GM20431 (cell line): Measurements from ENCODE around the gene GOLGA6B.
"Not testable (repeated sequence)": the region's sequence is repeated elsewhere in the genome, so short reads cannot be mapped to it uniquely, and the experiment has no call there.

Experiments used
- in situ Hi-C: fragments of 300-500 bp; cut with MseI, MboI; formaldehyde crosslinking; loops from one replicate; pipeline ENCODE4 v1.15.0; 2020; ENCODE audit warnings: low sequenced_read_pairs; ENCODE audit not compliant: unreplicated experiment

The GOLGA6B gene, protein sequence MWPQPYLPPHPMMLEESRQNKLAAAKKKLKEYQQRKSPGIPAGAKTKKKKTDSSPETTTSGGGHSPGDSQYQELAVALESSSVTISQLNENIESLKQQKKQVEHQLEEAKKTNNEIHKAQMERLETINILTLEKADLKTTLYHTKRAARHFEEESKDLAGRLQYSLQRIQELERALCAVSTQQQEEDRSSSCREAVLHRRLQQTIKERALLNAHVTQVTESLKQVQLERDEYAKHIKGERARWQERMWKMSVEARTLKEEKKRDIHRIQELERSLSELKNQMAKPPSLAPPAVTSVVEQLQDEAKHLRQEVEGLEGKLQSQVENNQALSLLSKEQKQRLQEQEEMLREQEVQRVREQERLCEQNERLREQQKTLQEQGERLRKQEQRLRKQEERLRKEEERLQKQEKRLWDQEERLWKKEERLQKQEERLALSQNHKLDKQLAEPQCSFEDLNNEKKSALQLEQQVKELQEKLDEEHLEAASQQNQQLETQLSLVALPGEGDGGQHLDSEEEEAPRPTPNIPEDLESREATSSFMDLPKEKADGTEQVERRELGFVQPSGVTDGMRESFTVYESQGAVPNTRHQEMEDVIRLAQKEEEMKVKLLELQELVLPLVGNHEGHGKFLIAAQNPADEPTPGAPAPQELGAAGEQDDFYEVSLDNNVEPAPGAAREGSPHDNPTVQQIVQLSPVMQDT

GRCh38 chr15:72654397-72654796 is at the start of gene GOLGA6B:
Gene GOLGA6B, plus strand, starts transcription at chr15:72654697. Its CDS starts 41 bp downstream, at chr15:72654738.
- in situ Hi-C loops: not testable (repeated sequence)

DNA sequence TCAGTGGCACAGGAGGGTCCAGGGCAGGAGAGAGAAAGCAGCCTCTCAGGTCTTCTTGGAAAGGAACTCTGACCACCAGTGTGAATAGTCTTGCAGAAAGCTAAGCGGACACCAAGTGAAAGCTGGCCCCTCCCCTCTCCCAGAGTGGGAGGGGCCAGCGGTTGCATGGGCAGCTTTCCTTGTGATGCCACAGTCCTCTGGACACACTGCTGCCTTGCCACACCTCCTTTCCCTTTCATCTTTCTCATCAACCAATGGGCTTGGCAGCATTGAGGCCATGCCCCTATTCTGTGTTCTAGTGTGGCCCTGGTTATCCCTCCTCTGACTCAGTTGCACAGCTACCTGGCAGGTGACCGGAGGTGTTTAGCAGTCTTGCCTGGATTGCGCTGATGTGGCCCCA is 49.7 kb upstream of the GOLGA6B start:
- in situ Hi-C loops: no loop called here

GRCh38 chr15:72608084-72608483 is 46.4 kb upstream of the GOLGA6B start:
- in situ Hi-C loops: not testable (repeated sequence)

DNA sequence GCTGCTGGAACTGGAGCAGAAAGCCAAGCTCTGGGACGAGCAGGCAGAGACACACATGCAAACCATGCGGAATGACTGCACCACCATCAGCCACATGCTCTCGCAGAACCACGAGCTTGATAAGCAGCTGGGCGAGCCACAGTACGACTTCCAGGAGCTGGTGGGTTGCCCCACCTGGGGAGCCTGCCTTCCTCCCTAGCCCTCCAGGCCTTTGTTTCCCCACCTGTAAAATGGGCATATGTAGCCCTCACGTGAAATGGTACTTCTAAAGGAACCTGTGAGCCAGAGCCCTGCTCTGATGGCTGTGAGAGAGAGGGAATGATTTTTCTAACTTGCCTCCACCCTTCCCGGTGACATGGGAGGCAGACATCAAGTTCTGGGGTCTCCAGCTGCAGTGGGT is 44.6 kb upstream of the GOLGA6B start:
- in situ Hi-C loops: no loop called here

- in situ Hi-C loops: not testable (repeated sequence)
Measured at GRCh38 chr15:72612324-72612723, 42.2 kb upstream of the GOLGA6B start.

DNA sequence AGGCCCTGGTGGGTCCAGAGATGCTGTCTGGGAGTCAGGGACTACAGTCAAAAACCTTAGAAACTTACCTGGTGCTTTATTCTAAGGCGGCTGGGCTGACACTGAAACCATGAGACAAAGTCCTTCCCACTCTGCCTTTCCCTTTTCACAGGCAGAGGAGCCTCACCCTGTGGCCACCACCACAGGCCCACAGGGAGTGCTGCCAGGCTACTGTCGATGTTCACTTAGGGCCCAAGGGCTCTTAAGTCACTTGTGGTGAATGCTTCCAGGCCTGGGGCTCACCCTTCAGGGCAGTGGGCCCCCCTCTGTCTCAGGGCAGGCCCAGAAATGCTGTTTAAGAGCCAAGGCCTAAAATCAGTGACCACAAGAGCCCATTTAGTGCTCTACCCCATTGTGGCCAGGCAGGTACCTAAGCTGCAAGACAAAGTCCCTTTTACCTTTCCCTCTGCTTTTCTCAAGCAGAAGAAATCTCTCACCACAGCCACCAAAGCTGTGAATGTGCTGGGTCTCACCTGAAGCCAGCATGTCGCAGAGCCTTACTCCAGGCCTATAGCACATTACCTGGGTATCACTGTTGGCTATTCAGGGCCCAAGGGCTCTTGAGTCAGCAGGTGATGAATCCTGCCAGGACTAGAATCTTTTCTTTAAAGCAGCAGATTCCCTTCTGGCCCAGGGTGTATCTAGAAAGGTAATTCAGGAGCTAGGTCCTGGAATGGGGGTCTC is 39.5 kb upstream of the GOLGA6B start:
- in situ Hi-C loops: no loop called here

- in situ Hi-C loops: not testable (repeated sequence)
Measured at GRCh38 chr15:72615533-72616233, 38.8 kb upstream of the GOLGA6B start.

DNA sequence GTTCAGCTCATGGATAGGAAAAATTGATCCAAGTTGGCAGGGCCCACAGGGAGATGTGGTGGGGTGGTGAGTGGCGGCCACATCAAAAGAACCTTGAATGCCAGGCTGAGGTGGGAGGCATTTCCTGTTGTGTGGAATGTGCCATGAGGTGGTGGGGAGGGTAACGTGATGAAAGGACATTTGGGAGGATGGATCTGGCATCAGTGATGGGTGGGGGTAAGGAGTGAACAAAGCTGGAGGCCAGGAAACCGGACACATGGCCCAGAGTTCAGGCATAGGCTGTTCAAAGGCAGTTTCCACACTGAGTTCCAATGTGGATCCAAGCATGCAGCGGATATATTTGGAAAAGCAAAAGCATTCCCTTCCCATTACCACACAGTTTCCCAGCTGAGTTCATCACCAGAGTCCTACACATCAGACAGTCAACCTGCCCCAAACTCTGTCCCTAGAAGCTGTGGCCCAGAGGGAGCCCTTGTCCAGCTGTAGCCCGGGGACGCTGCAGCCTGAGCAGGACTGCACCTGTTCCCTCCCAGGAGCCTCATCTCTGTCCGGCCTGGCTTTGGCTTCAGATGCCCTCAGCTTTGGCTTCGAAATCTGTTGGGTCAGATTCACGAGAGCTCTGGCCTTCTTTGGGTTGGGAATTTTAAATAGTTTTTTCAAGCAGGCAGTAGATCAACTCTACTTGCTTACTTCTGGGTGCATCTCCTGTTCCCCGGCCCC is 37.8 kb upstream of the GOLGA6B start:
- in situ Hi-C loops: no loop called here

GRCh38 chr15:72623854-72624253 is 30.6 kb upstream of the GOLGA6B start:
- in situ Hi-C loops: not testable (repeated sequence)

- in situ Hi-C loops: not testable (repeated sequence)
Measured at GRCh38 chr15:72626153-72626552, 28.3 kb upstream of the GOLGA6B start.

DNA sequence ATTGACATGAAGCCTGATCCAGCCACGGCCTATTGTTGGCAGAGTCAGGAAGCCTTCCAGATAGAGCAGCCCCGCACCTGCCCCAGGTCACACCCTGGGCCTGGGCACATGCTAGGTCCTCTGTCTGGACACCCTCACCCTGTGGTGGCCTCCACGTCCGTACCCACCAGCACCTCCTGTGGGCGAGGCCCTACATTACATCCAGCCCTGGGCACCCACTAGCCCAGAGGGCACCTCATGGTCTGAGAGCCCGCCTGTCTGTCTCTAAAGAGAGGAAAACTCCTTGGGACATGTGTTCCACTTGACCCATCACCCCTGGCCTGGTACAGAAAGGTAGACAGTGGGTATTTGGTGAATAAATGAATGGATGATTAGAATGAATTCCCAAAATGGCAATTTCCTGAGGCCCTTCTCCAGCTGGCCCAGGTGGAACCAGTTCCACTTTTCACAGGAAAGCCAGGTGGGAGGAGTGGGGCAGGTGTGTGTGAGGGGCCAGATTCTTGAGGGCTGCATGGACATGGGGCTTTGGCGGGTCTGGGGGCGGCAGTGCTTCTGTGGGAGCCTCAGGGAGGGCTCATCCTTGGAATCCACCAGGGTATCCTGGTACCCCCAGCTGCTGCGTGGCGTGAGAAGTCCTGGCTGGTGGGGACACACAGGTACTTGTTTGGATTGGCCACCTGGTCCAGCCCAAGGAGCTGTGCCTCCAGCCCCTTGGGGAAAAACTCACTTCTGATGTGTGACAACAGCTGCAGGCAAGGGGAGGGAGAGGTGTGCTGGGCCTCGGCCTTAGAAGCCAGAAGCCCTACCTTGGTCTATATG is 26.0 kb upstream of the GOLGA6B start:
- in situ Hi-C loops: not testable (repeated sequence)

DNA sequence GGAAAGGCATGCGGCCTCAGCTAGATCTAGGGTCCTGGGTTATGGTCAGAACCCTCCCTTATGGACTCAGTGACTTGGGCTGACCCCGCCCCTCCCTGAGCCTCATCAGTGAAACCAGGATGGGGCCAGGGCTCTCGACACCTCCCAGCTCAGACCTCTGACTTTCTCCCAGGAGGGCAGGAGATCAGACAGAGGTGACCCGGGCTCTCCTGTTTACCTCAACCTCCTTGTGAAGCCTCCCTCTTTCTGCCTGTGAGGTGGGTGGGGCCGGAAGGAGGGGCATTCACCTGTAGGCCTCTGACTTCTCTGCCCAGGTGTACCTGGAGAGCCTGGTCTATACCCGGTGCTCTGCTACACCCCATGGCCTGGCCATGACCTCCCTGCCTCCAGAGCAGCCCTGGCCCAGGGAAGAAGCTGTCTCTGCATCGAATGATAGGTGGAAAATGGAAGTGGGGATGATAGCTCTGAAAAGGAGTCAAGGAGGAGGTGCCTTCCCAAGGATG is 25.4 kb upstream of the GOLGA6B start:
- in situ Hi-C loops: not testable (repeated sequence)

- in situ Hi-C loops: not testable (repeated sequence)
Measured at GRCh38 chr15:72636519-72637282, 17.8 kb upstream of the GOLGA6B start.

DNA sequence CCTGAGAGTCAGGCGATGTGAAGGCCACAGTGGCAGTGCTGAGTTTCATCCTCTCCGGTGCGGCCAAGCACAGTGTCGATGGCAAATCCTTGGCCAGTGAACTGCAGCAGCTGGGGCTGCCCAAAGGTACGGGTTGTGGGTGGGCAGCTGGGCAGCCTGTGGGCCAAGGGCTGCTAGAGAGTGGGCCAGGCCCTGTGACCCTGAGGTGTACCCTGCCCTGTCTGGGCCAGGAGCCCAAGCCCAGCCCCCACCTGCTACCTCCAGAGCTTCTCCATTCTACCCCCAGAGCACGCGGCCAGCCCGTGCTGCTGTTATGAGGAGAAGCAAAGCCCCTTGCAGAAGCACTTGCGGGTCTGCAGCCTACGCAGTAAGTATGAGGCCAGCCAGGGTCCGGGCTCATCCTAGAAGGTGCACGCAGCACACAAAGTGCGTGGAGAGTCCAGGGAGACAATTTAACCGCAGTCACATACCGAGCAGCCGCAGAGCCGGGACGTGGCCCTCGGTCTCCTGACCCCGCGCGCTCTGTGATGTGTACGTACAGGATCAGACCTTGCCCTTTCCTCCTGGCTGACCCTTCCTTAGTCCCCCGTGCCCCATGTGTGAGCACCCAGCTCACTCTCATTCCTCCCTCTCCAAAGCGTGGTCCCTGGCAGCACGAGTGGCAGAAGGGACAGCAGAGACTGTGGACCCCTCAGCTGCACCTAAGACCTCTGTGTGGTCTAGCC is 14.6 kb upstream of the GOLGA6B start:
- in situ Hi-C loops: not testable (repeated sequence)

- in situ Hi-C loops: not testable (repeated sequence)
Measured at GRCh38 chr15:72642271-72642670, 12.2 kb upstream of the GOLGA6B start.

DNA sequence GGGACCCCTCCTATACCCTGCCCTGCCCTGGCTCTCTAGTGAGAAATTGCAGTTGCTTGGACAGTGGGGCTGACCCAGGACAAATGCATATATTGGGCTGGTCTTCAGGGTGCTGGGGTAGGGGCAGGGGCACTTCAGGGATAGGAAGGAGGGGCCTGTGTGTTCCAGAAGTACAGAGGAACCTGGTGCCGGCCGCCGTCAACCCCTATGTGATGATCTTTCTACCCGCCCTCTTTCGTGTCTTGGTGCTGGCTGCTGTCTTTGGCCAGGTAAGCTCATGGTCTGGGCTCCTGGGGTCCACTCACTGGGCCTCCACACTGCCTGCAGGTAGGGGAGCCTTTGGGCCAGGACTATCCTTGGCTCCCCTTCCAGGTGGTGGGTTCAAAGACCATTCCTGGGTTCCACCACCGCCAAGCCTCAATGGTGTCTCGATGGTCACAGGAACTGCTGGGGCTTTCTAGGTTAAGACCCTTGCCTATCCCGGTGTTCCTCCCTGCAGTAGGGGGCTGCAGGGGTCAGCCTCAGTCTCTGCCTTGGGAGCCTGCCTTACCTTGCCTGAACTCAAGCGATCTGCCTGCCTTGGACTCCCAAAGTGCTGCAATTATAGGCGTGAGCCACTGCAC is 5.8 kb upstream of the GOLGA6B start:
- in situ Hi-C loops: not testable (repeated sequence)

GRCh38 chr15:72656014-72656413 is 1.5 kb downstream of the GOLGA6B start:
- in situ Hi-C loops: not testable (repeated sequence)
